Cerebellar cortex (tissue), 1 donor: ENCODE results near the gene ALPI.
"Not testable (repeated sequence)": the region's sequence is repeated elsewhere in the genome, so short reads cannot be mapped to it uniquely, and the experiment has no call there.

Experiments
- DNase-seq: peaks from one replicate; pipeline ENCODE4 v3.0.0-alpha.2; 2015; ENCODE audit warnings: low spot score

The ALPI gene

DNA sequence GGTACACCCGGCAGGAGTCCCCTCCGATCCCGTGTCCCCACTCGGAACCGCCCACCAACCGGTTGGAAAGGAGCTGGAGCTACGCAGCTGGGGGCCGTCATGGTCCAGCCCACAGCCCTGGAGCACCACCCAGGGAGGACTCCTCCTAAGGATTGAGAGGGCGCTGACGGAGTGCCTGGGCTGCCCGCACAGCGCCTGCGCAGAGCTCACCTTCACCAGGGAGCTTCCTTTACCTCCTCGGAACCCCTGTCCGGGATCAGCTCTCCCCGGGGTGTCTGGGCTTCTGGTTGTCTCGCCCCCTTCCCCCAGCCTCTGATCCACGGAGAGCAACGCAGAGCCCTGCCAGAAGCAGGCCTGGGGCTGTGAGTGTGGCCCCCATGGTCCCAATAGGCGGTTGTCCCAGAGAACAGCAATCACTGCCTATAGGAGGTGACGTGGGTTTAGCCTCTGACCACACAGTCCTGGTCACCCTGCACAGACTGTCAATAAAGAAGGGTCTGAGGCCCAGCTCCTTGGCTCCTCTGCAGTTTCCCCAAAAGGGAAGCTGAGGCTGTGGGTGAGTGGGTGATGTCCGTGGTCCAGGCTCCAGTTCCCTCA is 34.7 kb upstream of the ALPI start:
- no peak for DNase-seq

DNA sequence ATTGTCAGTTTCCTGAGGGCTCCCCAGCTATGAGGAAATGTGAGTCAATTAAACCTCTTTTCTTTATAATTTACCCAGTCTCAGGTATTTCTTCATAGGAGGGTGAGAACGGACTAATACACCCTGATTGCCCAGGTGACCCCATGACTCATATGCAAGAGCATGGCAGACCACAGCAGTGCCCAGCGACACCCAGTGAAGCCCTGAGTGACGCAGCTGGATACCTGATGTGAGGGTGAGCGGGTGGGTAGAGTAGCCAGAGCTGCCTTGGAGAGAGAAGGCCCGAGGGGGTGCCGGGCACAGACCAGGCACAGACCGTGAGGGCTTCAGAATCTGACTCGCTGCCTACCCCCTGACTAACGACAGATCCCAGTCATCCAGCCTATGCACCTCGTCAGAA is 33.9 kb upstream of the ALPI start:
- no peak for DNase-seq

DNA sequence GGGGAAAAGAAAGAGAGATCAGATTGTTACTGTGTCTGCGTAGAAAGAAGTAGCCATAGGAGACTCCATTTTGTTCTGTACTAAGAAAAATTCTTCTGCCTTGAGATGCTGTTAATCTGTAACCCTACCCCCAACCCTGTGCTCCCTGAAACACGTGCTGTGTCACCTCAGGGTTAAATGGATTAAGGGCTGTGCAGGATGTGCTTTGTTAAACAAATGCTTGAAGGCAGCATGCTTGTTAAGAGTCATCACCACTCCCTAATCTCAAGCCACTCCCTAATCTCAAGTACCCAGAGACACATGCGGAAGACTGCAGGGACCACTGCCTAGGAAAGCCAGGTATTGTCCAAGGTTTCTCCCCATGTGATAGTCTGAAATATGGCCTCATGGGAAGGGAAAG is 33.0 kb upstream of the ALPI start:
- DNase-seq = not testable (repeated sequence)

DNA sequence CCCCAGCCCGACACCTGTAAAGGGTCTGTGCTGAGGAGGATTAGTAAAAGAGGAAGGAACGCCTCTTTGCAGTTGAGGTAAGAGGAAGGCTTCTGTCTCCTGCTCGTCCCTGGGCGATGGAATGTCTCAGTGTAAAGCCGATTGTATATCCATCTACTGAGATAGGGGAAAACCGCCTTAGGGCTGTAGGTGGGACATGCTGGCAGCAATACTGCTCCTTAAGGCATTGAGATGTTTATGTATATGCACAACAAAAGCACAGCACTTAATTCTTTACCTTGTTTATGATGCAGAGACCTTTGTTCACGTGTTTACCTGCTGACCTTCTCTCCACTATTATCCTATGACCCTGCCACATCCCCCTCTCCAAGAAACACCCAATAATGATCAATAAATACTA is 32.5 kb upstream of the ALPI start:
- not testable (repeated sequence) for DNase-seq

DNA sequence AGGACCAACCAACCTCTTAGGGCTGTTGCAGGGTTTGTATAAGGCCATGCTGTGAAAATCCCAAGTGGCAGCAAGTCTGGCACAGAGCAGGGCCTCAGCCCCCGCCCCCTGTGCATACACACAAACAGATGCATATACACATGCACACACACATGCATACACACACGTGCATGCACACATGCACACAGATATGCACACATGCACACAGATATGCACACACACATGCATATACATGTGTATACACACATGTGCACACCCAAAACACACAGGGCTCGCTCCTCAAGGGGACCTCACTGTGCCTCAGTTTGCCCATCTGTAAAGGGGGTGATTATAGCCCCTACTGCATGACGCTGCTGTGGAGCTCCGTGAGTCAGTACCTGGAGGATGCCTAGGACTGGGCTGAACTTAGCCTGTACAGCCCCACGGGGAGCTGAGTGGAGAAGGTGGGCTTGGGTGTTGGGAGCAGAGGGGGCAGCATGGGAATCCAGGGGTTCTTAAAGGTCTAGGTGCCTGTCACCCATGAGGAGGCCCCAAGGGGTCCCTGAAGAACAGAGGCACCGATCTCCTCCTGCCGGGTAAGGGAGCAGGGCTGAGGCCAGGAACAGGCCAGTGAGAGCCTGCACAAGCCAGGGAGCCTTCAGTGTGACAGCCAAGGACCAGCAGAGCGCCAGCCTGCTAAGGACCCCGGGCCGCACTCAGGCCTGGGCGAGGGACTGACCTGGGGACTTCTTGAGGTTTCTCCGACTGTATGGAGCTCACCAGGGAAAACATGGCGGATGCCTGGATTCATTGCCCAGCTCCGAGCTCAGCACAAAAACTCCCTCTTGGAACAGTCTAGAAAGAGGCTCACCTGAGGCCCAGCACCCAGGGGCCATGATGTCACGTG is 24.0 kb upstream of the ALPI start:
- no peak for DNase-seq

DNA sequence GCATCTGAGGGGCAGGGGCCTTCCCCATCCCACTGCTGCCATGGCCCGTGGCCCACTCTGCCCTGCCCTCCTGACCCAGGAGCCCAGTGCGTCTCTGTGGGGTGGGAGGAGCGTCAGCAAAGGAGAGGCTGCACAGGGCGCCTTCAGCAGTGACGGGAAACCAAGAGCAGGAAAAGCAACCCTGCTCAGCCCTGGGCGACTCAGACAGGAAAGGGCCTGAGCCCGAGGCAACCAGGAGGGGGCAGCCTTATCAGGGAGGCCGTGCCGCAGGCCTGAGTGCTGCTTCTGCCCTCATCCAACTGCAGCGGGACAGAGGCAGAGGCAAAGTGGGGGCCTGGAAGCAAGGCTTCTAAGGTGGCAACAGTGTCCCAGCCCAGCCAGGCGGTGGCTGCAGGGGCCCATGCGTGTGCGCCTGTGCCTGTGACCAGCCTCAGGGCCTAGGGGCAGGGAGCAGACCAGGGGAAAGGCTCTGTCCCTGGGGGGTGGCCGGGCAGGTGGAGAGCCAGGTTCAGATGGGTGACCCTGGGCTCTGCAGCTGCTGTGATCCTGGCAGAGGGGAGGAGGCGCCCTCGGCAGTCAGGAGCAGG is 23.3 kb upstream of the ALPI start:
- DNase-seq = peak; percentile 23

DNA sequence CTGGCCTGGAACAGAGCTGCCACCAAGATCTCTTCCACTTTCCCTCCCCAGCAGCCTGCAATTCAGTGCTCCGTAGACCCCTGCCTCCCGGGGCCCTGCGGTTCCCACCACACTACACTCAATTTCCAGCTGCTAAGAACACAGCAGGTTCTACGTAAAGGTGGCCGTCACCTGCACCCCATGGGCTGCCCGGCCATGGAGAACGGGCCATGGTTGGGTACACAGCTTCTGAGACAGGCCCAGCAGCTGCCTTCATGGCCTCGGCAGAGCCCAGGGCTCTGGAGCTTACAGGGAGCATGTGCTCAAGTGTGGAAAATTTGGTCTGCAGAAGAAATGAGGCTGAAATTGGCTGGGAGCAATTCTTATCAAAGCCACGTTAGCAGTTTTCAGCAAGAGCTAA is 22.3 kb upstream of the ALPI start:
- not testable (repeated sequence) for DNase-seq

DNA sequence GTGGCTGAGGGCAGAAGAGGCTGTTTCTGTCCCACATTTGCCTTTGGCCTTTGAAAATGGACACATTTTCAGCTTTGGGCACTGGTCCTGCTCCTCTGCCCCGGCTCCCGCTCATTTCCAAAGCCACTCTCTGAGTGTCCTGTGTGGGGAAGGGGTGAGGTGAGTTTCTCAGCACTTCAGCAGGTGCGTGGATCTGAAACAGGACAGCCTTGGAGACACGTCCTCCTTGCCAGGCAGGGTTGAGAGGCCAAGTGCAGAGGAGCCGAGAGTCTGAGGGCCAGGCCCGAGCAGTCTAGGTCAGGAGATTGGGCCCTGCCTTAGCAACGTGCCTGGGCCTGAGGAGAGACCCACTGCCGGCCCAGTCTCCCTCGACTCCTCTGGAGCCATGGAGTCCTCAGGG is 21.9 kb upstream of the ALPI start:
- DNase-seq = no peak

DNA sequence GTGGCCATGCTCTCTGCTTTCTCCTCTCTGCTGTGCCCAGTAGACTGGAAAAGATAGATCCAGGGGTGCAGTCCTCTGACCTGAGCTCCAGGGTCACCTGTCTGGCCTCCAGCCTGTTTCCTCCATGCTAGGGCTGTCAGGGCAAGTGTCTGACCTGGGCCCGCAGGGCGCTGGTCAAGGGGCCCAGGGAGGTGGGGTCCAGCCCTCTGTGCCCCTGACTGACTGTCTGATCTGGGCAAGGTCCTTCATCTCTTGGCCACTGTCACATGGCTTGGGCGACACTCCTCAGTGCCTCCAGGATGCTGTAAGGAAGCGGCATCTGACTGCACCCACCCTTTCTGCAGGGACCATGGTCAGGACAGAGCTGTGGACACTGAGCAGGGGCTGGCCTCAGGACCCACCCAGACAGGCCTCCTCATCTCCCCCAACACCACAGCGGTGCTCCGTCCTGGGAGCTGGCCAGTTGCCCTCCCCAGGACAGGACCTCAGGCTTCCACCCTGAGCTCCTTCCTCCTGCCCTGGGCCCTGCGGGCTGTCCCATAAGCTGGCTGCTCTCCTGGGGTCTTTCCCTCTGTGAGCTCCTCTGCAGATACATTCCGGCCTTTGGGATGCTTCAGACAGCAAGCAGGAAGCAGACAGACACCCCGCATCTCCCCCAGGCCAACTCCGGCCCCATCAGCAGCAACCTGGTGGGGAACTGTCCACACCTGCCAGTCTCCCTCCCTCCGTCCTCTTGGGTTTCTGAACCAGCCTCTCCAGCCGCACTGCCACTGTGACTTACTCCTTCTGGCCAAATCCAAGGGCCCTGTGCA is 21.2 kb upstream of the ALPI start:
- DNase-seq = no peak

DNA sequence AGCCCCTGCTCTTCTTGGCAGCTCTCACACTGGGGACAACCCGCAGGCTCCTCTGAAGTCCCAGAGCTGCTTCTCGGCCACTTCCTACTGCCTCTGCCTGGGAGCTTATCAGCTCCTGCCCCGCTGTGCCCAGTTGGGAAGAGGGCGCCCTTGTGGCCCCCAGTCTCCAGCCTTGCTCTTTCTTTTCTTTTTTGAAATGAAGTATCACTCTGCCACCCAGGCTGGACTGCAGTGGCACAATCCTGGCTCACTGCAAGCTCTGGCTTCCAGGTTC is 20.6 kb upstream of the ALPI start:
- no peak for DNase-seq

DNA sequence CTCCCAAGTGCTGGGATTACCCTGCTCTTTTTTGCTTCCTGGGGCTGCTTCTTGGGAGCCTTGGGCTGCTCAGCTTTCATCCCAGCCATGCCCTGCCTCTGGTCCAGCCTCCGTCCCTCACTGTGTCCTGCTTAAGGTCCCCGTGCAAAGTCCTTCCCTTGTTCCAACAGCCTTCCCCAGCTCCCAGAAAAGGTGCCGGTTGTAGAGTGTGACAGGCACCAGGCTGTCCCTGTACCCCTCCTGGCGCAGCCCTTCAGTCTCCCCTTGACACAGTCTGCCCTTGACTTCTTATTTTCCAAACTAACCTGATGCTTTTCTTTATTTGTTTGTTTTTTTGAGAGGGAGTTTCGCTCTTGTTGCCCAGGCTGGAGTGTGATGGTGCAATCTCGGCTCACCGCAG is 20.1 kb upstream of the ALPI start:
- DNase-seq = no peak

DNA sequence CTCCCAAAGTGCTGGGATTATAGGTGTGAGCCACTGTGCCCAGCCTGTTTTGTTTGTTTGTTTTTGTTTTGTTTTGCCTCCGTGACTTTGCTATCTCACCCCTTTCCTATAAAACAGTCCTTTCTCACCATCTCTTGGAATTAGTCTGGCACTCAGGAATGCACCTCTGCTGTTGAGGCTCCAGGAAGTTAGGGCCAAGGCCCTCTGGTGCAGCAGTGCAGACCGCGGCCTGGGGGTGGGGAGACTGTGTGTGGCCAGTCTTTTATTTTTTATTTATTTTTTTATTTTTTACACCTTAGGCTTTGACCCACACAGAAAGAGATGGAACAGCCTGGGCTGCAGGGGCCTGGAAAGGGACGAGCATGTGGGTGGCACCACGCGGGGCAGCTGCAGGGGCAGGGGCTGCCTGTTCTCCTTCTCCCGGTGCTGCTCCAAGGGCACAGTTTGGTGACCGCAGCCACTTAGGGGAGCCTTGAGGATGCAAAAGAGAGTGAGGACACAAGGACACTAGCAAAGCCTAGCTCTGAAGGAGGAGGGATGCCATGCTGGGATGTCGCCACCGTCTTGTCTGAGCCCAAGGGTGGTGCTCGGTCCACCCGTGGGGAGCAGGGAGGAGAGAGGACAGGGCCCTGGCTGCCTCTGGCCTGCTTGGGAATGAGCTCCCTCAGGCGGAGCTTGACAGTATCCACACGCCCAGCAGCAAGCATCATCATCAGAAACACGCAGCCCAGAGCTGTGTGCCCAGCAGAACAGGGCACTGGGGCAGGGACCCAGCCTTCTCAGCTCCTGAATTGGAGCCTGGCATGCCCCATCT is 19.4 kb upstream of the ALPI start:
- DNase-seq = no peak

DNA sequence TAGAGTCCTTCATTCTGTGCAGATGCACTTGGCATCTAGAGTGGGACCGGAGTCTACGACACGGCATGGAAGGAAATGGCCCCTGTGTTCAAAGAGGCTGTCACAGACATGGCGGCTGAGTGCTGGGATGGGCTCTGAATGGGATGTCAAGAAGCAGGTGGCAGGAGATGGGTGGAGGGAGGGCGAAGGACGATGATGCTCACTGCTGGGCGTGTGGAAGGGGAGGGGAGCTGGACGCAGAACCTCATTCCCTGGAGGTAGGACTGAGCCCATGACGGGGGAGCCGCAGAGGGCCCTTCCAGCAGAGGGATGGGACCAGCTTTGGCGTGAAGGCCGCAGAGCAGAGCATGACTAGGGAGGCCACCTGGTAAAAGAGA is 18.8 kb upstream of the ALPI start:
- DNase-seq = no peak

DNA sequence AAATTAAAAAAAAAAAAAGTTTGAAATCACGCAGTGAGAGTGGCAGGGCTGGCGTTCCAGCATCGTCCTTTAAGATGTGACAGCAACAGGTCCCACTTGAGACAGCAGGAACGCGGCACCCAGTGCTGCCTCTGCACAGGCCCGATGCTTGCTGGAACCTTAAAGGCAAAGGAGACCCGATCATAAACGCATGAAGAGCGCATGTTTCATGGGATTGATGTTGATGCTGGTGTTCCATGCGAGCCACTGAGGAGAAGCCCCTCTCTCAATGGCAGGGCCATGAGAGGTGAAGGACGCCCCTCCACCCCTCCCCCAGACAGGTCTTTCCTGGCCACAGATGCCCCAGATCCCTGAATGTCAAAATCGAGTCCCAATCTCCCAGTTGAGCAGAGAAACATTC is 17.9 kb upstream of the ALPI start:
- no peak for DNase-seq

DNA sequence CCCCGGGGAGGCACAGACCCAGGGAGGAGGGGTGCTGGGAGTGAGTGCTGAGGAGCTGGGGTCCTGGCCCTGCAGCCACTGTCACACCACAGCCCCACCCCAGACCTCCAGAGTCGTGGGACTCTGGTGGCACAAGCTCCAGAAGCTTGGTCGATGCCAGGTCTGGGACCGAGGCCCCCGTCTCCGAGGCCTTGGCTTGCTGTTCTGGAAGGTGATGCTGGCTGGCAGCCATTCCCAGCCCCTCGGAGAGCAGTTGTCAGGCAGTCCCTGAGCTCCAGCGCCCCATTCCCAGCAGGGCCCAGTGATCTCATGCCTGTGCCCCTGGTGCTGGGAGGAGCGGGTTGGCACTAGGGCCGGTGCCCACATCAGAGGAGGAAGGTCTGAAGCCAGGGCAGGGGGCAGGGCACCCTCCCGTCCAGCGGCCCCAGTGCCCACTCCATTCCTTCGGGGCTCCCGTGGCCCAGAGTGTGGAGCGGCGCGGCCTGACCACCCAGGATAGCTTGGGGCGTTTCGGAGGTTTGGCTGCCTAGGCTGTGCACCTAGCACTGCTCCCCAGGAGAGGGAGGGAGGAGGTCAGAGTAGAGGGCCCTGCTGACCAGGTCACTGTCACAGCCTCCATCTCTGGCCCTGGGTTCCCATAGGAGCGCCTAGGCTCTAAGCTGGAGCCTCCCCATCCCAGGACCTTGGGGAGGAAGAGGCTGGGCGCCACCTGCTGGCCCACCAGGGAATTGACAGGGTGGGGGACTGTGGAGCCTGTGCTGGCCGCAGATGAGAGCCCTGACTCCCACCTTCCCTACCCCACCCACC is 16.8 kb upstream of the ALPI start:
- peak; percentile 31 for DNase-seq

DNA sequence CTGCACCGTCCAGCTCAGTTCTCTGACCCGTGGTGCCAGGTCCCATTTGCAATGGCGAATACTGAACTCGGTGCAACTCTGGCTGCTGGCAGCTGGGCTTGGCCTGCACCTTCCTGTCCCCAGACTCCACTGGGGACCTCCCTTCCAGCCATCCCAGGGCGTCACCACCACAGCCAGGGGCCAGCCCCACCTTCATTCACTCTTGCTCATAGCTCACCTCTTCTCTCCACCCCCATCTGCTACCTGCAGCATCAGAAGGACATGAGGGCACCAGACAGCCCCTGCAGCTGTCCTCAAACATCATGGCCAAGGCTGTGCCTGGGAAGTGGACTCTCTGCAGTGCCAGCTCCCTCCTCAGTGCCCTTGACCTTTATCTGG is 16.2 kb upstream of the ALPI start:
- no peak for DNase-seq

DNA sequence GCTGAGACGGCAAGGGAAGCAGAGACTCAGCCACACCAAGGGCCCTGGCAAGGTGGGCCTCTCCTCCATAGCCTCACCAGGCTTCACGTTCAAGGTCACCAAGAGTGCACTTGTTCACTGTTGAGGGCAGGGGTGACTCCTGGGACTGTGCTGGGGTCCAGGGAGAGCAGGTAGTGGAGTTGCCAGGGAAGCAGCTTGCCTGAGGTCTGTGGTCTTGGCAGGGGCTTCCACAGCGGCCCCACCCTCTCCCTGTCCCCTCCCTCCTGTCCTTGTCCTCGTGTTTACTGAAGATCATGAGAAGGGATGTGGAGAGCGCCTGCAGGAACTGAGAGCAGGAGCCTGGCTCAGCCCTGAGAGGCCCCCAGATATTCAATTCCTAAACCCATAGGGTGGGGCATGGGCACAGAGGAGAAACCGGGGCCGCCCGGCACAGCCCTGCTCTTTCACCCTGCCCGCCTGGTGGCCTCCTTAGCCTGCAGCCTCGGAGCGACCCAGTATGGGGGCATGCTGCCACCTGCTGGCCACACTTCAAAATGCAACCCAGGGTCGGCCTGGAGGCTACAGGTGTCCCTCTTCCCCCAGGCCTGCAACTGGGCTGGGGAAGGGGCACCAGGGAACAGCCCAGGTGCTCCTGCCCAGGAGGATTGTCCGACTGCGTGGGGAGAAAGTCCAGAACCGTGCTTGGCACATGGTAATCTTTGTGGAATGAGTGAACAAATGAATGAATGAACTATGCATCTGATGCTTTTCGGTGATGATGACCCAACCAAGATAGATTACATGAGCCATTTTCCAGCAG is 15.5 kb upstream of the ALPI start:
- peak; percentile 75 for DNase-seq

DNA sequence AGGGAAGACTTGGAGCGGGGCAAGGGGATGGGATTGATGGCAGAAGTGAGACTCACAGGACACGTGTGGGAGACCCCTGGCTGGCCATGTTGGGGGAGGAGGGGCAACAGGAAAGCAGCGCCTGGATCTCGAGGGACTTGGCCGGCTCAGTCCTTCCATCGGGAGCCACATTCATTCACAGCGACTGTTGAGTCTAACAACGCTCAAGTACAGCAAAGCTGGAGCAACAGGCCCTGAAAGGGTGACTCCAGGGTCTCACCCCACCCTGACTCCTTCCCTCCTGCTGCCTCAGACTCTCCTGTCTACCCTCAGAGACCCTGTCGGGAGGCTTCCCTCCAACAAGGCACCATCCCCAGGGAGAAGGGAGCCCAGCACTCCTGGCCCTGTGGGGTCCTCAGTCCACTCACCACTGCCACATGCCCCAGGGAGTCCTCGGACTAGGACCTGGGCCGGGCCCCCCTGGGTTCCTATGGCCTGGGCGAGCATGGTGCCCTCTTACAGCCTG is 14.8 kb upstream of the ALPI start:
- DNase-seq = no peak

DNA sequence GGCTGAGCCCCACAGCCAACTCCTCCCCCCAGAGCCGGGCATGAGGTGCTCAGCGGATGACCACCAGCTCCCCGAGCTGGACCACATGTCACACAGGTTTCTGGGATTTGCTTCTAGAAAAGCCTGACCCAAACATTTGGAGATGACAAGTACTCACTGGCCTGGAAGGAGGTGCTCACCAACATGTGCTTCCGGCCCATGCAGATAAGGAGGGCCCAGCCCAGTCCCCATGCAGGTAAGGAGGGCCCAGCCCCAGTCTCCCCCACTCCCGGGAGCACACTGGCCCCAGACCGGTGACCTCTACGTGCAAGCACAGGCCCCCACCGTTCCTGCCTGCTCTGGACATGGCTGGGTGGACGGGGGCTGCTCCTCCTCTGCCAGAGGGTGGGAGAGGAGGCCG is 14.0 kb upstream of the ALPI start:
- DNase-seq = not testable (repeated sequence)

DNA sequence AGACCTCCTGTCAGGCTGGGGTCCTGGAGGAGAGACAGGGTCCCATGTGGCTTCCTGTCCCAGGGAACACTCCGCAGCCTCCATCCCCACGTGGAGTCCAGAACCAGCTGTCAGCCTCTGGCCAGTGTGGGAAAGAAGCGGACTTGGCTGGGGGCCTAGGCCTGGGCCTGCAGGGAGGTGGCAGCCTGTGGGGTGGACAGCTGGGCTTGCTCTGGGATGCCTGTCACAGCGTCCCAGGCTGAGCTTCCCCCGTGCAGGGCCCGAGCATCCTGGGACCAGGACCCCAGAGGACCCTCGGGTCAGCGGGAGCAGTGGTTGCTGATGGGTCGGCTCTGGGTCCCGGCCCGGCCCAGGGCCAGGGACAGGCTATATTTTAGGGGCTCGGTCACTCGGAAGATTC is 13.5 kb upstream of the ALPI start:
- DNase-seq = not testable (repeated sequence)
